SW 1271 (cell line): ENCODE measurements around the gene S100A1.
"Not testable (repeated sequence)": the region's sequence is repeated elsewhere in the genome, so short reads cannot be mapped to it uniquely, and the experiment has no call there.

Experiments used
- DNase-seq, 2 experiments: peaks; one replicate each; lab custom pipeline; 2025; lab: John Stamatoyannopoulos, UW

S100A1 gene

DNA sequence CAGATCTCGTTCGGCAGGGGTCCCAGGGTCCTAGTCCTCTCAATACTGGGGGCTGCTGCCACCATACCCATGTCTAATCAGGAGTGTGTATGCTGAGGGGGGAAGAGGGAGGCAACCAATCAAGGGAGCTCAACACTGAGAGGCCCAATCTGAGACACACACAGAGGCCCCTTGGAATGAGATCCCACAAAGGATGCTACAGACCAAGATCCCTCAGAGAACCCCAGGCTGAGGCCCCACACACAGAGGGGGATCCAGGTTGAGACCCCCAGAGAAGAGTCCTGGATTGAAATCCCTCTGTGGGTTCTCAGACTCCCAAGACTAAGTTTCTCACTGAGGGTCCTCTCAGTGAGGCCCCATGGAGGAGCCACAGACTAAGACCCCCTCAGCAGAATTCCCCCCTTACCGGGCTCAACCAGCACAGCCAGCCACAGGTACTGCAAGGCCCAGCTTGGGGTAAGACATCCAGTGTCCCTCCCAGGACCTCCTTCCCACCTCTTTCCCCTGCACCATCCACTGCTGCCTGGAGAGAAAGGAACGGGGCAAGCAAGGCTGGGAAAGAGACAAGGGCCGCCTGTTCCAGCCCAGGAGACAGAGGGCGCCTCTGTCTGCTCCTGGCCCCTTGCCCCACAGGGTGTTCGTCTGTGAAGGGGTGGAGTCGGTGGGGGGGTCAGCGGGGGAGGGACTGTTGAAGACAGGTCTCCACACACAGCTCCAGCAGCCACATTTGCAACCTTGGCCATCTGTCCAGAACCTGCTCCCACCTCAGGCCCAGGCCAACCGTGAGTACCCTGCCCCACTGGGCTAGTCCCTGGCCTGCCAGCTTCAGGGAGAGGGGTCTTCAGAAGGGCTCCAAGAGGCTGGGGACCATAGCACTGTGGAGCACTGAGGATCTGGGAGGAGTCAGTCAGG lies at the start of gene S100A1:
S100A1 (plus strand) TSS at position 720 of the 912 bp plus-strand sequence. CDS start 2,088 bp downstream, outside the sequence.
- no peak for DNase-seq

DNA sequence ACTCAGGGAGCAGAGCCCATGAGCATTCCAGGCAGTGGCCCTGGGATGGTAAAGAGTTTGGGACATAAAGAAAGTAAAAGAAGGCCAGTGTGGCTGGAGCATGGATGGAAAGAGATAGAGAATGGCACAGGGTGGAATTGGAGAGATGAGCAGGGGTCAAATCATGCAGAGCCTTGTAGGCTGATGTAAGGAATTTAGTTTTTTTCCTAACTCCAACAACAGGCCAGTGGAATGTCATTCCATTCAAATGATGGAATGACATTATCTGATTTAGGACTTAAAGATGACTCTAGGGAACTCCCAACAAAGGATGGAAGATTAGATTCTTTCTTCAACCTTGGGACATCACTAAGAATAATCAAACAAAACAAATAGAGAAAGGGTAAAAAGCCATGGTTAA lies 49.7 kb upstream of the S100A1 start:
- DNase-seq = no peak

DNA sequence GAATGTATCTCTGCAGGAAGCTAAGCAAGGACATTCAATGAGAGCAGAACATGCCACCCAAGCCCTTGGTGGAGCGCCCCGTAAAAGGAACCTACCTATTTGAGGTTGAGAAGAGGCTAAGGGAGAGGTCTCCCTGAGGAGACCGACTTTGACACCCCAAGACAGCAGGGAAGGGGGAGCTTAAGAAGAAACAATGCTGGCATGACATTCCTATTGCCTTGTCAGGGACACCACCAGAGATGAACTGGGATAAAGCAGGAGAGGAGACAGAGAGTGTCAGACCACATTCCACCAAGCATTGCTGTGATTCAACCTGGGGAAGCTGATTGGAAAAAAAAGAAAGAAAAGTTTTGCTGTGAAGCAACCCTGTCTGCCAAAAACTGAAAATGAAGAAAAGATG lies 49.3 kb upstream of the S100A1 start:
- no peak for DNase-seq

DNA sequence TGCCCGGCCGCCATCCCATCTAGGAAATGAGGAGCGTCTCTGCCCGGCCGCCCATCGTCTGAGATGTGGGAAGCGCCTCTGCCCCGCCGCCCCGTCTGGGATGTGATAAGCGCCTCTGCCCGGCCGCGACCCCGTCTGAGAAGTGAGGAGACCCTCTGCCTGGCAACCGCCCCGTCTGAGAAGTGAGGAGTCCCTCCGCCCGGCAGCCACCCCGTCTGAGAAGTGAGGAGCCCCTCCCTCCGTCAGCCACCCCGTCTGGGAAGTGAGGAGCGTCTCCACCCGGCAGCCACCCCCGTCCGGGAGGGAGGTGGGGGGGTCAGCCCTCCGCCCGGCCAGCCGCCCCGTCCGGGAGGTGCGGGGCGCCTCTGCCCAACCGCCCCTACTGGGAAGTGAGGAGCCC lies 45.4 kb upstream of the S100A1 start:
- not testable (repeated sequence) for DNase-seq

DNA sequence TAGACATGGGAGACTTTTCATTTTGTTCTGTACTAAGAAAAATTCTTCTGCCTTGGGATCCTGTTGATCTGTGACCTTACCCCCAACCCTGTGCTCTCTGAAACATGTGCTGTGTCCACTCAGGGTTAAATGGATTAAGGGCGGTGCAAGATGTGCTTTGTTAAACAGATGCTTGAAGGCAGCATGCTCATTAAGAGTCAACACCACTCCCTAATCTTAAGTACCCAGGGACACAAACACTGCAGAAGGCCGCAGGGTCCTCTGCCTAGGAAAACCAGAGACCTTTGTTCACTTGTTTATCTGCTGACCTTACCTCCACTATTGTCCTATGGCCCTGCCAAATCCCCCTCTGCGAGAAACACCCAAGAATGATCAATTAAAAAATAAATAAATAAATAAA lies 44.7 kb upstream of the S100A1 start:
- DNase-seq = not testable (repeated sequence)

DNA sequence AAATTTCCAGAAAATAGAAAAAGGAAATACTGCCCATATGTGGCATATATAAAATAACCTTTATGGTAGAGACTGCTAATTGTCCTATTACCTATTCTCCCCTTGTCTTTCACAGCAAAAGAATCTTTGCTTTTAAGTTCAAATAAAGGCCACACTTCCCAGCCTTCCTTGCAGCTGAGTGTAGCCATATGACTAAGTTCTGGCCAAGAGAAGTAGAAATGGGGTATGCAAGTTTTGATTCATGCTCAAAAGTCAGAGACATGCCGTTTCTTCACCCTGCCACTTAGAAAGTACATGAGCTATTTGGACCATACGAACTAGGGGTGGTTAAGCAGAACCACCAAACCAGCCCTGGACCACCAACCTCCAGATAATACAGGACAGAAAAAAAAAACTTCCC lies 44.3 kb upstream of the S100A1 start:
- no peak for DNase-seq

DNA sequence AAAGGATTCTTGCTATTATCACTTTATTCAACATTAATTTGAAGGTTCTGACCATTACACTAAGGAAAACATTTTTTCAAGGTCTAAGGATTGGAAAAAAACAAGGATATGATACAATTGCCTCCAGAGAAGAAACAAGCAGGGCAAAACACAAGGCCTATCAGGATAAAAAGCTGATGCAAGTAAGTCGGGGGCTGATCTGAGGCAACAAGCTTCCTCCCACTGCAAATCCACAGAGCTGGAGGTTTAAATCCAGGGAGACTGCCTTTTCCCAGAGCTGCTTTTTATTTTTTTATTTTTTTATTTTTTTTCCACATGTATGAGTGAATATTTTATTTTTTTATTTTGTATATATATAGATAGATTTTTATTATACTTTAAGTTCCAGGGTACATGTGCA lies 43.2 kb upstream of the S100A1 start:
- no peak for DNase-seq

DNA sequence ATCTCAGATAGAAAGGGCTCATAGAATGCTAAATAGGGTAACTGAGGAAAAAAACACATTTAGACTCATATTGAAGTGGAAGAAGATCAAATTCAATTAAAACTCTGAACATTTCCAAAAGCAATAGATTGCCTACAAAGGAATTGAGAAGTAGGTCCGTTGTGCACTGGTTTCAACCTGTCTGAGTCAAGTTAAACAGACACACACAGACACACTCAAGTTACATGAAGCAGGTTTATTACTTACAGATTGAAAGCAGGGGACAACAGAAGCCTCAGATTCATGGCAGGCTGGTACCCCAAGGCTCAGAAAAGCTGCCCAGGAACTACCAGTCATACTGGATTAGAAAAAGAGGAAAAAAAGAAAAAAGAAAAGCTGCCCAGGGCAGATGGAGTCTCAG lies 41.9 kb upstream of the S100A1 start:
- DNase-seq = no peak

DNA sequence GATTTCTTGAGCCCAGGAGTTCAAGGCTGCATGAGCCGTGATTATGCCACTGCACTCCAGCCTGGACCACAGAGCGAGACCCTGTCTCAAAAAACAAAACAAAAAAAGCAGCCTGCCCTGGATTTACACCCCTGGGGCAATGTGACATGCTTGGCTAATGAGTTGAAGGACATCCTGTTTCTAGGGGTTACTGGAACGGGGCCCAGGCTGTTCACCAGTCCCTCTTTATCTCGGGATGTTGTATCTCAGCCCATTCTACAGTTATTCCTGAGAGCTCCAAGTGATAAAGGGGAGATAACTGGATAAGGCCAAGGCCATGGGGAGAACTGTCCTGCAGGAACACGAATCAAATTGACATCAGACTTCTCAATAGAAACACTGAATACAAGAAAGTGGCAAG lies 40.9 kb upstream of the S100A1 start:
- DNase-seq = no peak

DNA sequence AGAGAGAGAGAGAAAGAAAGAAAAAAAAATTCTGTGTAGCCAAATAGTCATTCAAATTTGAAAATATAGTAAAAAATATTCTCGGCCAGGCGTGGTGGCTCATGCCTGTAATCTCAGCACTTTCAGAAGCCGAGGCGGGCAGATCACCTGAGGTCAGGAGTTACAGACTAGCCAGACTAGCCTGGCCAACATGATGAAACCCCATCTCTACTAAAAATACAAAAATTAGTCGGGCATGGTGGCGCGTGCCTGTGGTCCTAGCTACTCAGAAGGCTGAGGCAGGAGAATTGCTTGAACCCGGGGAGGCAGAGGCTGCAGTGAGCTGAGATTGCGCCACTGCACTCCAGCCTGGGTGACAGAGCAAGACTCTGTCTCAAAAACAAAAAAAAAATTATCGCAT lies 40.2 kb upstream of the S100A1 start:
- not testable (repeated sequence) for DNase-seq

DNA sequence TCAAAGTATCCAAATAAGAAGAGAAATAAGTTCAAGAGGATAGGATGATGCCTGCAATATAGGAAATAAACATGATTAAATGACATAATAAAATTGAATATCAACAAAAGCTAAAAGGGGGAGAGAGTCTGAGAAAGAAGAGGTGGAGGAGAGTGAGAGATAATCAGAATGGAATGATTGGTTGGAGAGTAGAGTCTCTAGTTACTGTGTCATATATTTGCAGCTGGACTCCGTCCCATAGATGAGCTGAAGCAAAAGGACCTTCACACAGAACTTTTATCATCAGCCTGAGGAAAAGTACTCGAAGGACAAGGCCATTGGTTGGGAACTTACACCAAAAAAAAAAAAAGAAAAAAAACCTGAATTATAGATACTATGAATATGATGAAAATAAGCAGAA lies 39.8 kb upstream of the S100A1 start:
- DNase-seq = no peak

DNA sequence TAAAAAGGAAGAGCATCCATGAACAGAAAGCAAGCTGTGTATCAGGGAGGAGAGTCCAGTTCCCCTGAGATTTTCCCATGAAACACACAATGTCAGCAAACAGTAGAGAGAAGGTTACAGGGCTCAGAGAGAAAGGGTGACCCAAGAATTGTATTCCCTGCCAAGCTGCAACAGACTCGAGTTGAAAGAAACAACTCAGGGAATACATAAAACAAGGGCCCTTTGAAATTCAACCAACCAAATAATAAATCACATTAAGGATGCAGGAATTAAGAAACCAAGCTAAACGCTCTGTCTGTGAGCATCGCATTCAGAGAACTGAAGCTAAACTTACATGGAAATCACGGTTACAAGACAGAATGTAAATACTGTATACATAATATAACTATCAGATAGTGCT lies 35.5 kb upstream of the S100A1 start:
- DNase-seq = no peak

DNA sequence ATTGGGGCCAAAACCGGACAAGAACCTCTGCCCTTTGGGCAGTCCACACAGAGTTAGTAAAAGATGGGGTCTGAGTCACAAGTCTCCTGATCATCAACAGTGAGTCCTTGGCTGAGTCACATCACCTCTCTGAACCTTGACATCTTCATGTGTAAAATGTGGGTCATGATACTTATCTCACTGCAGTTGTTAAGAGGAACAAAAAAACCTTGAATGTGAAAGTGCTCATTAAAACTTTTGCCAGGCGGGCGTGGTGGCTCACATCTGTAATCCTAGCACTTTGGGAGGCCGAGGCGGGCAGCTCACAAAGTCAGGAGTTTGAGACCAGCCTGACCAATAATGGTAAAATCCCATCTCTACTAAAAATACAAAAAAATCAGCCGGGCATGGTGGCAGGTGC lies 31.0 kb upstream of the S100A1 start:
- DNase-seq = no peak

DNA sequence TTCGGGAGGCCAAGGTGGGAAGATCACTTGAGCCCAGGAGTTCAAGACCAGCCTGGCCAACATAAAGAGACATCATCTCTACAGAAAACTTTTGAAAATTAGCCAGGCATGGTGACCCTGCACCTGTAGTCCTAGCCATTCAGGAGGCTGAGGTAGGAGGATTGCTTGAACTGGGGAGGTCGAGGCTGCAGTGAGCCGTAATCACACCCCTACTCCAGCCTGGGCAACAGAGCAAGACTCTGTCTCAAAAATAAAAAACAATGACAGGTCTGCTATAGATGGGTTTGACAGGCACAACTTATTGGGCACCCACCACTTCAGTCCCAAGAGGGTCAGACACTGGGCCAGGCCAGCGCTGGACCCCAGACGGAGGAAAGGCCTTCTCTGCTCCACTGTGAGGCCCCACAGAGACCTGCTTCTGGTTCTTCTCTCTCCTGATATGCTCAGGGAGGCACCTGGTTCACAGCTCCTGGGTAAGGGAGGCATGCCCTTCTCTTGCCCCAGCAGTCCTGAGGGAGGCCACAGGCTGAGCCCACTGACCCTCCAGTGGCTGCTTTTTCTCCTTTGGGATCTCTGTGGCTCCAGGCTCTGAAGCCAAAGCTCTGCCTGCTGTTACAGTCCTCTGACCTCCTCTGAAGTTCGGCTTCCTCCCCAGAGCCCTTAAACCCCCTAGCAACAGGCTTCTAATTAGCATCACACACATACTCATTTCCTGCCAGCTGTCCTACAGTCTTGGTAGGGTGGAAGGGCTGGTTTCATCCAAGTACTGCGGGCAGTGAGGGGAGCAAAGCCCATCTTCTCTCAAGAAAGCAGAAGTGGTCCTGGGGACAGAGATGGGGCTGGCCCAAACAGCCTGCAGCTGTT lies 29.7 kb upstream of the S100A1 start:
- DNase-seq = no peak

DNA sequence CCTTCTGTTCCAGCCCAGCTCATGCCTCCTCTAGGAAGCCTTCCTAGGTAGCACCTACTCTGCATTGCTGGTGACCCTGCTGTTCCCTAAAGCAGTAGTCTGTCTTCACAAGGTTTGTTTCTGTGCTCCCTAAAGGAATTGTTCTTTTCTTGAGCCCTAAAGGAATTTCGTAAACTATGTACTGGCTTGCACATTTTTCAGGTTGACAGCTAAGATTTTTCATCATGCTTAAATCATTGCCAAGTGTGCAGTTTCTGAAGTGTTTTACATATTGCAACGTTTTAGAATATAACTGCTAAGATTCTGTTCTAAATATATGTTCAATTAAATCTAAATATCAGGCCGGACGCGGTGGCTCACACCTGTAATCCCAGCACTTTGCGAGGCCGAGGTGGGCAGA lies 28.4 kb upstream of the S100A1 start:
- DNase-seq = no peak

DNA sequence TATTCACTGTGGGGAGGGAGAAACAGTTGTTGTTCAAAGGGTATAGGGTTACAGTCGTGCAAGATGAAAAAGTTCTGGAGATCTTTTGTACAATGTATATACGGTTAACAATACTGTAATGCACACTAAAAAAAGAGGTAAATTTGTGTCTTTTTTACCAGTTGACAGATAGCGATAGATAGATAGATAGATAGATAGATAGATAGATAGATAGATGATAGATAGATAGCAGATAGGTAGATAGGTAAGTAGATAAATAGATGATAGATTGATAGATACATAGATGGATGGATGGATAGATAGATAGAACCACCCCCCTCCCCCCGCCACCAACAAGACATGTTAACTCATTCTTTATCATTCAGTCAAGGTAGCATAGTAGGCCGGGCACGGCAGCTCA lies 25.5 kb upstream of the S100A1 start:
- DNase-seq = no peak

DNA sequence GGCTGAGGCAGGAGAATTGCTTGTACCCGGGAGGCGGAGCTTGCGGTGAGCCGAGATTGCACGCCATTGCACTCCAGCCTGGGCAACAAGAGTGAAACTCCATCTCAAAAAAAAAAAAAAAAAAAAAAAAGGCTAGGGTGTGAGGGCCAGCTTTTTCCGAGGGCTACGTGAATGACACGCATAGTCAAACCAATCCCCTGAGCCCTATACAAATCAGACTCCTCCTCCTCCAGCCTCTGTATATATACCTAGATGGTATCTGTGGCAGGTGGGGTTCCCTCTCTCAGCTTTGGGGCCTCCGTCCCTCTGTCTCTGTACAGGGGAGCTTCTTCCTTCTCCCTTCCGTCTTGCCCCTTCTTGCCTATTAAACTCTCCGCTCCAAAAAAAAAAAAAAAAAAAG lies 22.0 kb upstream of the S100A1 start:
- DNase-seq = no peak

DNA sequence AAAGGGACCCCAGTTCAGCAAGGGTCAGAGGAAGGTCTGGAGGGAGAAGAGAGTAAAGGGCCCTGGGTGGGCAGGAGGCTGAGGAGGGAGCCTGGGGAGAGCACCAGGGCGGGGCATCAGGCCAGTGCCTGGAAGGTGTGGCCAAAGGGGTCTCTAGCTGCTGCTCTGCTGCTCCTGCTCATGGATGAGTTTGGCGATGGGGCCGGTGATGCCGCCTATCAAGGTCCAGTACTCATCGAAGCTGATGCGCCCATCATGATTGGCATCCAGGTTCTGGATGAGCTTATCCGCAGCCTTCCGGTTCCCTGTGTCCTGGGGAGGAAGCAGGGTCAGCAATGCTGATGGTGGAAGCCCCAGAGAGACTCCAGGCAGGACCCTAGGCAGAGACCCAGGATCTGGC lies 20.9 kb upstream of the S100A1 start:
- DNase-seq = no peak

DNA sequence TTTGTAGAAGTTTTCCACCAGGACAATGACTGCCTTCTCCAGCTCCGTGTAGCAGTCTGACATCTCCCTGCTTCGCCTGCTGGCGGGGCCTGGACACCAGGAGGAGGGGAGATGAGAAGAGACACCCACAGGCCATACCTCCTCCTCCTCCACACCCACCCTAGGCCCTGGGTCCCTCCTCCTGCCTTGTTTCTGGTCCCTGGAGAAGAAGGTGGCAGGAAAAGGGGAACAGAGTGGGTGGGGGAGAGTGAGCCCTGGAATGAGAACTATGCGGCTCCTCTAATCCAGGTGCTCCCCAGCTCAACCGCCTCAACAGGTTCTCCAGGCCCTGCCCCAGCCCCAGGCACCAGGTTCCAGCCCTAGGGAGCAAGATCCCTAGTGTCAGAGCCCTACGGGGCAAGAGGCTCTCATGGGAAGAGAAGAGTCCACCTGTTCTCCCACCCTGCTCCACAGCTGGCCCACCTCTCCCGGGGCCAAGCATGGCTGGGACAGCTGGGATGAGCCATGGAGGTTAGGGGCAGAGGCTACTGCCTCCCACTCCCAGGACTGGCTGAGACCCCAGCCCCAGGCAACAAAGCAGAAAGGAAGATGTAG lies 20.0 kb upstream of the S100A1 start:
- DNase-seq = peak; percentile 2 to 44

DNA sequence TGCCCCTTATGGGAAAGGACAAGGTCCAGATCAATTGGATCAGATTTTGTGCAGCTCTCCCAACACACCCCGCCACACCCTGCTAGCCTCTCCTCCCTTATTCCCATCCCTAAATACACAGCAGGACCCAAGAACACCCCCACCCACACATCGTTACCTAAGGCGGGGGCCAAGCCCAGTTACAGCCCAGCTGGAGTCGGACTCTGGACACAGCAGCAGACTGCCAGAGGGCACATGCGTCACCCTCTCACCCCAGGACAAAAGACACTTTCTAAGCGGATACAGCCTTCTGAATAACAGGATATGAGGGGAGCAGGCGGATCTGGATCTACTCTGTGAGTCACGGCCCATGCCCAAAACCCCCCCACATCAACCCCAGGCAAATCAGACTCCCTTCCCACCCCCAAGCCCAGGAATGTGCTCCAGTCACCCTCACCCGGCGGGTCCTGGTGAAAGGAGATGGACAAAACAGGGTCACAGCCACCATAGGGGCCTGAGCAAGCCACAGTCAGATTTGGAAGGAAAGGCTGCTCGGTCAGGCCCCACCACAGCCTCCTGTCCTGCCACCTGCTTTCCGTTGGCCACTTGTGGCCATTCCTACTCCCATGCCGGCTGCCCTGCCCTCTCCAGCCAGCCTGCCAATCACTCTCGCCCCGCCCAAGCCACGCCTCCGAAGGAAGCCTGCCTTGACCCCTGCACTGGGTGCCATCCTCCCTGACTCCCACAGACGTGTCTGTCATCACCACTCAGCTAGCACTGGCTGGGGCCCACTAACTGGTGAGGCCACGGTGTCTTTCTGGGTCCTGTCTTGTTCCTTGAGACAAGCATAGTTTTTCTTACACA lies 19.3 kb upstream of the S100A1 start:
- DNase-seq = peak; percentile 74 to 87

DNA sequence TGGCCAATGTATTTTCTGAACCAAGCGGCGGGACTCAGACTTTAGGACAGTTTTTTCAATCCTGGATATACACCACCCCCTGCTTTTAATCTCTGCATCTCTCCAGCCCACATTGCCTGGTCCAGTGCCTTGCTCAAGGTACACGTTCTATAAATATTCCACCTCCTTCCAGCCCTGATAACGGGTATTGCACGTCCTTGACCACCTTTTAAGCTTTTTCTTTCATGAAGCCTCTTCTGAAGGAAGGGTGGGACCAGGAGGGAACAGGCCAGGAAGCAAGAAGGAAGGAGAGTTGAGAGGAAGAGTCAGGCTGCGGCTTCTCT lies 18.7 kb upstream of the S100A1 start:
- no peak for DNase-seq

DNA sequence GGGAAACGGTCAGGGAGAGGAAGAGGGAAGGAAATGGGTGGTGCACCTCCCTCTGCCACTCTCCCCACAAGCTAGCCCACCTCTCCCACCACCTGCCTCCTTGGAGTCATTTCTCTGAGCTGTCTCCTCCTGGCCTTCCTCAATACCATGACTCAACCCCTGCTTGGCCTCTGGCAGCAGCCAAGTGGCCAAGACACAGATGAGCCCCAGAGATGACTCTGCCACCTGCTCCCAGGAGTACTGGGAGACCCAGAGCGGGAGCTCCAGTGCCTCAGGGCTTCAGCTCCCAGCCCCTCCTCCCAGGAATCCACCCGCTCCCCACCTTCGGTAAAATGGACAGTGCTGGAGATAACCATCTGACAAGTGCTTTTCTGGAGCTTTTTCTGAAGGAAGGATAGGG lies 17.9 kb upstream of the S100A1 start:
- DNase-seq = peak; percentile 1 to 9
